MV-4-11 (cell line): ENCODE results near the gene ING5.

ENCODE experiments used
- DNase-seq: peaks from one replicate; lab custom pipeline; 2025; lab: John Stamatoyannopoulos, UW

Gene ING5

GRCh38 chr2:241760301-241760771 is 58.5 kb downstream of the ING5 start:
- no peak for DNase-seq

DNA sequence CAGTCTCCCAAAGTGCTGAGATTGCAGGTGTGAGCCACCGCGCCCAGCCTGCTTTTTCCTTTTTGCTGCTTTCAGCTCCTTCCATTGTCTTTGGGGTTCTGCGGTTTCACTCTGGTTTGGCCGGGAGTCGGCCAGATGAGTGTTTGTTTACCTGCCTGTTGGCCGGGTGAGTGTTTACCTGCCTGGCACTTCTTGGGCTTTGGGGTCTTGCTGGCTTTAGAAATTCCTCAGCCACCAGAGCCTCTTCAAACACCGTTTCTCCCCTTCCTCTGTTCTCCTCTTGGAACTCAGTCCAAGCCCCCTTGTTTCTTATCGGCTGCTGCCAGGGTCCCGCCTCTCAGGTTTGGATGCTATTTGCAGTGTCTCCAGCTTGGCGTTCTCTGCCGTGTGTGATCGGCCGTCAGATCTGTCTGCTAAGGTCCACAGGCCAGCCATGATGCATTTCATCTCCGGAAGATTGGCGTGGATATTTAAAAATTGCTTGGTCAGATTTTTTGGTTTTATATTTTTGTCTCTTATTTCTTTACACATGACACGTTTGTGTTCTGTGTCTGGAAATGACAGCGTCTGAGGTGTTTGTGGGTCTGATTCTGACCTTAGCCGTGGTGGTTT is 60.6 kb downstream of the ING5 start:
- DNase-seq, result no peak

DNA sequence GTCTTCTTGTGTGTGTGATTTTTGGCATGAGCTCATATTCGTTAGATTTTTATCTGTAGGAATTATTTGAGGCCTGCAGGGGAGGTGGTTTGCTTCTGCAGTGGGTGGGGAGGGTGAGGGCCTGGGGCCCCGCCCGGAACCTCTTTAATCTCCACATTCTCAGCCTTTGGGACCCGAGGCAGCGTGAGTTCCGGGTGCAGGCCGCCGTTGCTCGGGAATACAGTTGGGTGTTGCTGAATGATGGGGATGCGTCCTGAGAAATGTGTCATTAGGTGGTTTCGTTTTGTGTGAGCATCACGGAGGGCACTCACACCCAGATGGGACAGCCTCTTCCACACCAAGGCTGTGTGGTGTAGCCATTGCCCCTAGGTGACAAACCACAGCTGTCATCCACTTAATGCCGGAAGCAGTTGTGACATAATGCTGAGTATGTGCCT is 61.1 kb downstream of the ING5 start:
- DNase-seq, result peak; percentile 94

- DNase-seq, result peak; percentile 22
Measured at GRCh38 chr2:241763551-241764274, 61.9 kb downstream of the ING5 start.

GRCh38 chr2:241764275-241765241 is 62.7 kb downstream of the ING5 start:
- peak; percentile 22 for DNase-seq

GRCh38 chr2:241767464-241768250 is 65.8 kb downstream of the ING5 start:
- DNase-seq, result no peak

DNA sequence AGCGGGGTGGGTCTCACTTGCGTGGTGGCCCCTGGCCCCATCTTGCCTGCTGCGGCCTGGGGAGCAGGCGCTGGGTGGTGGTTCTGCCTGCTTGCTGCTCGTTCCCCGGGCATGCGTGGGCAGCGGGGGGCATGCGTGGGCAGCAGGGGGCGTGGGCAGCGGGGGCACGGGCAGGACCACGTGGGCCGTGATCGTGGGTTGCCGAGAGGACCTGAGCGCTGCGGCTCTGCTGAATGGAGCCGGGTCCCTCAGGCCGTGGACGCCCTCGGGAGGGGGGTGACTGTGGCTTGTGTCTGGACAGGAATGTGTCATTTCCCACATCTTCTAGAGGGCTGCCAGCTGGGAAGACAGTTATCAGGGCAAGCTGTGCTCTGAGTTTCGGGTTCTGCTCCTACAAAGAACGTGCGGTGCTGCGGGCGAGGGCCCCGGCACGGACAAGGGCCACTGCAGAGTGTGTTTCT is 66.4 kb downstream of the ING5 start:
- no peak for DNase-seq

DNA sequence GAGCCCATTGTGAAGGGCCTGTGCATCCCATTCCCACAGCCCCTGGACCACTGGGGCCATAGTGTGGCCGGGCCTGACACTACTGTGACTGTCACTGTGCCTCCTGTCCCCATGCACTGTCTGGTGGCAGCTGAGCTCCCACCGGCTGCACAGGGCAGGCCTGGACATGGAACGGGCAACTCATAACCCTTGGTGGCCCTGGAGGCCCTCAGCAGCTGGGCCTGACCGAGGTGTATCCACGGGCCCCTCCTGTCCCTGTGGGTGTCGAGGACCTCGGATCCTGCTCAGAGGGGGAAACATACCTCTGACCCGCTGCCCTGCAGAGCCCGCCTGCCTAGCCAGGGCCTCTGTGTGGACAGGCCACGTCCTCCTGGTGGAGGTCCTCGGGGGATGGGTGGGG is 67.0 kb downstream of the ING5 start:
- no peak for DNase-seq

- no peak for DNase-seq
Measured at GRCh38 chr2:241769819-241770184, 68.0 kb downstream of the ING5 start.

DNA sequence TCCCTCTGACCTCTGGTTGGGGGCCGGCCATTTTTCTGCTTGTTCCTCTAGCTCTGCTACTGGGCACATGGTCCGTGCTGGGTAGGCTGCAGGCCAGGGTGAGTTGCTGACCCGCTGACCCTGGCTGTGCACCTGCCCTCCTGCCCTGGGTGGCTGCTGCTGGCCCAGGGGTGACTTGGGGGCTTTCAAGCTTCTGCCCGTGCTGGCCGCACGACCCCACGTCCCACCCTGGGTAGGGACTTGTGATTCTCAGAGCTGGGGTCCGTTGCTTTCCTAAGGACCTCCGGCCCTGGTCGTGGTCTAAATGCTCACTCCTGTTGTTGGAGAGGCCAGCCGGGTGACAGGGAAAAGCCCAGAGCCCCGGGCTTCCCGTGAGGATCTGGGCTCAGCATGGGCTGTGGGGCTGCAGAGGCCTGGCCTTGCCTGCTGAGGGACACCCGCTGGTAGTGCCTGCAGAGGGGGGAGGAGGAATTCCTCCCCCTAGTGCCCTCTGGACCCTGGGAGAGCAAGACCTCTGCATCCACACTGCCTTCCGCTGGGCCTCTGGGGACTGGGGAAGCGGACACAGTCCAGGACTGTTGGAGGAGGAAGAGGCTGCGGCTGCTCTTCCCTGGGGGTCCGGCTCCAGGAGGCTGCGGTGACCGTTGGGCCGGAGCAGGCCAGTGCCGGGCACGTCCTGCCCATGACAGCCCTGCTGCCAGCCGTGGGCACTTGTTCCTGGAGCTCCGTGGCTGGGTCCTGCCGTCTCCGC is 68.5 kb downstream of the ING5 start:
- DNase-seq, result no peak

DNA sequence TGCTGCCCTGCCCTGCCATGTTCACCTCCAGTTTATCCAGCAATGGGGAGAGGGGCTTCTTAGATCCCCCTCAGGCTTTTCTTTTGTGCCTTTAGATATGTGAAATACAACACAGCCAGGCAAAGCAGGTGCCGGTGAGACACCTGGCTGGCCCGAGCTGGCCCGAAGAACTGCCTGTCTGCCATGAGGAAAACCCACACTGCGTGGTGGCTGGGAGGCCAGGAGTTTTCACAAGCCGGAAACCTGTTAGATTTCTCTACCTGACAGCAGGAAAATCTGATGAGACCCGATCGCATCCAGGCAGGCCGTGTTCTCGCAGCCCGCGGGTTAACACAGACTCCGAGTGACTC is 69.1 kb downstream of the ING5 start:
- no peak for DNase-seq

GRCh38 chr2:241771286-241772062 is 69.6 kb downstream of the ING5 start:
- DNase-seq, result peak; percentile 43

- no peak for DNase-seq
Measured at GRCh38 chr2:241772063-241772499, 70.2 kb downstream of the ING5 start.

DNA sequence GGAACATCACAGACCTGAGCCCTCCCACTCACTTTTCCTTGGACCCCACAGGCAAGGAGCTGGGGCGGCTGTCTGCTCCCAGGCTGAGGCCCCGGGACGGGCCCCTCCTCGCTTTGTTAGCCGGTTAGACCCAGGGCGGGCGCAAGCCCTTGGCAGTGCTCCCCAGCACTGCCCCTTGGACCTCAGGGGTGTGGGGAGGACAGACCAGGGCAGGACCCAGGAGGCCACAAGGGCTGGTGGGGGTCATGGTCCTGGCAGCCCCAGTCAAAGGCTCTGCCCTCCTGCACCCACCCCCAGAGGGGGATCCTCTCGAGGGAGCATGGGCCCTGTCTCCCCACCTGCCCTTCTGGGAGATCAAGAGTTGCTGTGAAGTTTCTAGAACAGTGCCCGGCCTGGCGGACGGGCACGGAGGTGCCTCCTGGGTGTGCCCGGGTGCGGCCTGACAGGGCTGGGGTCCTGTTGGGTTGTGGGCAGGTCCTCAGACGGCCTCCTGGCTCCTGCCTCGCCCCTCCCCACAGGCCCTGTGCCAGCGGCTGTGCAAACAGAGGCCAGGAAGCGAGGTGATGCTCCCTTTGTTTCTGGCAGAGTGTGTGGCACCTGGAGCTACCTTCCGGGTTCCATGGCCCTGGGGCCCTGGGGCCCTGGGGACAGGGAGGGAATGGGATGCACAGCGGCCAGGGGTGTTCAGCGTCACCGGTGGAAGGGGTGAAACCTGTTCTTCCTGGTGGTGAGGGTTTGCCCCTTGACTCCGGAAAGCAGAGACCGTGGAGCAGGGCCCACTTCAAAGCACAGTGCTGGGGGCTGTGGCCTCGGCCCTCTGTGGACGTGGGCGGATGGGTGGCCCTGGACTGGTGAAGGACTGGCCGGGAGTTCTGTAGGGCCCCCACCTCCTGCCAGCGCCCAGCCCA is 71.9 kb downstream of the ING5 start:
- DNase-seq, result no peak

DNA sequence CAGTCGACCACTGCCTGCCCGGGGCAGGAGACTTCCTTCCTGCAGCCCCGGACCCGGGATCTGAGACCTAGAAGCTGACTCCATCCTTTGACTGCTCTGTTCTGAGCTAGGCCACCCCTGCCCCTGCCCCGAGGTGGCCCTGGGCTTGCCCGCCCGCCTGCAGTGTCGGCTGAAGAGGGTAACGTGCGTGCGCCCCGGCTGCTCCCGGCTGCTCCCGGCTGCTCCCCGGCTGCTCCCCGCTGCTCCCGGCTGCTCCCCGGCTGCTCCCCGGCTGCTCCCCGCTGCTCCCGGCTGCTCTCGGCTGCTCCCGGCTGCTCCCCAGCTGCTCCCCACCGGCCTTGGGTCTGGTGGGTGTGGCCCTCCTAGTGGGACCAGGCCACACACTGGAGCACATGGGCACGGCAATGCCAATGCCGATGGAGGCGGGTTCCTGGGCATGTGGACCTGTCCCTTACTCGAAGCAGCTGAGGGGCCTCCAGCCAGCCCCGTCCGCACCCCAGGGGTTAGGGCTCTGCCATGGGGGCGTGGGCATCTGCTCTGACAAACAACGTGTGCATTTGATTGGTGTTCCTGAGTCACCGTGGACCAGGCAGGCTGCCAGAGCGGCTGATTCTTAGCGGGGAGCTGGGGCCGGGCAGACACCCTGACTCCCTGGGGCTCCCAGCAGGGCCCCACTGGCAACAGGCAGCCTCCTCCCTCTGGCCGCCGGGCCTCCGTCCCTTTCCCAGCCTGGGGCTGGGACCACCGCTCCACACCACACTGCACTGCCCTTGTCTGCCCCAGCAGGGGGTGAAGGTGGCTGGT is 72.8 kb downstream of the ING5 start:
- no peak for DNase-seq

DNA sequence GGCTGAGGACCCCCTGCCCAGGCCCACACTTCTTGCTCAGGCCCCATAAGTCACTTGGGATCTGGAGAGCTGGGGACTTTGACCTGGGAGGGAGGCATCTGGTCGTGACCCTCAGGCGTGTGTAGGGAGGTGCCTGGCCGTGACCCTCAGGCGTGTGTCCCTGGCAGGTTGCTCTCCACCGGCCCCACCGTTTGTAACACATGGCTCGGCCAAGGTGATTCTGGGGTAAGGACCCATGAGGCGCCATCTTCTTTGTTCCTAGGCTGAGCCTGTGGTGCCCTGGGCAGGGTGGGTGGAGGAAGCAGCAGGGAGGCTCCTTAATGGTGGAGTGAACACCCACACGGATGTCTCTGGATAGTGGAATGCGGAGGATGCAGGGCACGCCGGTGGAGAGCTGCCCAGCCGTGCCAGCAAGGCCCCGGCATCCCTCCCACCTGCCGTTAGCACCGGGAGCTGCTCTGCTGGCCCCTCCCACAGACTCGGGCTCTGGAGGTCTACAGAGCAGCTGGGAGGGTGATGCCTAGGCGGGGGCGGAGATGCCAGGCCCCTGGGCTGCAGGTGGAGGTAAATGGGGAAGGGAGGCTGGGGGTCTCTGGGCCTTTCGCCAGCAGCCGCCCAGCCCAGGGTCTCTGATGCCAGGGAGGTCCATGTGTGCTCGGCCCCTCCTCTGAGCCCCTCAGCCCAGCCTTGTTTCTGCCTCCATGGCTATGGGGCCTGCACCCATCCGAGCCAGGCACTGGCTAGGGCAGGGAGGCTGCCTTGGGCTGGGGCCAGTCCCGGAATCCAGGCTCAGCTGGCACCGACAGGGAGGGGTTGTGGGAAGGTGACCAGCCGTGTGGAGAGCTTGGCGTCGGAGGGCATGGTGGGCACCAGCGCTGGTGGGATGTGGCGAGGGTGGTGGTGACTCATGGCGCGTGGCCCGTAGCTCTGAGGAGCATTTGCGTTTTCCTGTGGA is 73.7 kb downstream of the ING5 start:
- DNase-seq, result peak; percentile 12
